ENCODE measurements around the gene CENPK. TPM values are rescaled to one million over a fixed set of nuclear protein-coding genes. Genes with fewer than 3 reads are reported as not detected.

The CENPK gene
- total RNA-seq, 6 experiments from 2014 or later = 12.0 to 24.0 (median 19.4) TPM

DNA sequence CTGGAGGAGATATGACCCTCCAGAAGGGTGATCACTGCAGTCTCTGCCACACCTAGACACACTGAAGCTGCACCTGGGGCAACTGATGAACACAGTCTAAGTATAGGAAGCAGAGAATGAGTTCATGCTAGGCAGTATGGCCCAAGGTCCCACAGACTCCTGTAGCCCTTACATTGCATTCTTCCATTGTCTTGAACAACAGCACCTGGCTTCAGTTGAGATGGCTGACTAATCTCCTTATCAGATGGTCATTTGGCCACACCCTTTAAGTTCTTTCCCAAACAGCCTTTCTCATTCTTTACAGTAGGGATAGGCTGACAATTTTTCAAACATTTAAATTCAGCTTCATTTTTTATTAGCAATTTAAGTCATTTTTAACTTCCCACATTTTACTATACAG, 23.1 kb downstream of the CENPK start:
- Mint-ChIP-seq H3K4me3 (no peak overlapping the region), H3K9me3 (no peaks in the 10 kb centered on the region), H3K36me3 (ENCODE audit: low read depth) (peaks cover 18% of the 10 kb centered on the region; the same call in 1 of the 2 replicates), H3K27me3 (ENCODE audit: insufficient read depth) (no peaks in the 10 kb centered on the region), H3K27ac (no peak overlapping the region), H3K4me1 (ENCODE audit: low read depth) (no peaks in the 10 kb centered on the region)
- no peak for DNase-seq
- TF ChIP-seq, protein P1, sequence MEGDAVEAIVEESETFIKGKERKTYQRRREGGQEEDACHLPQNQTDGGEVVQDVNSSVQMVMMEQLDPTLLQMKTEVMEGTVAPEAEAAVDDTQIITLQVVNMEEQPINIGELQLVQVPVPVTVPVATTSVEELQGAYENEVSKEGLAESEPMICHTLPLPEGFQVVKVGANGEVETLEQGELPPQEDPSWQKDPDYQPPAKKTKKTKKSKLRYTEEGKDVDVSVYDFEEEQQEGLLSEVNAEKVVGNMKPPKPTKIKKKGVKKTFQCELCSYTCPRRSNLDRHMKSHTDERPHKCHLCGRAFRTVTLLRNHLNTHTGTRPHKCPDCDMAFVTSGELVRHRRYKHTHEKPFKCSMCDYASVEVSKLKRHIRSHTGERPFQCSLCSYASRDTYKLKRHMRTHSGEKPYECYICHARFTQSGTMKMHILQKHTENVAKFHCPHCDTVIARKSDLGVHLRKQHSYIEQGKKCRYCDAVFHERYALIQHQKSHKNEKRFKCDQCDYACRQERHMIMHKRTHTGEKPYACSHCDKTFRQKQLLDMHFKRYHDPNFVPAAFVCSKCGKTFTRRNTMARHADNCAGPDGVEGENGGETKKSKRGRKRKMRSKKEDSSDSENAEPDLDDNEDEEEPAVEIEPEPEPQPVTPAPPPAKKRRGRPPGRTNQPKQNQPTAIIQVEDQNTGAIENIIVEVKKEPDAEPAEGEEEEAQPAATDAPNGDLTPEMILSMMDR (IDR thresholded peaks at IDR 0.05) = no peak

DNA sequence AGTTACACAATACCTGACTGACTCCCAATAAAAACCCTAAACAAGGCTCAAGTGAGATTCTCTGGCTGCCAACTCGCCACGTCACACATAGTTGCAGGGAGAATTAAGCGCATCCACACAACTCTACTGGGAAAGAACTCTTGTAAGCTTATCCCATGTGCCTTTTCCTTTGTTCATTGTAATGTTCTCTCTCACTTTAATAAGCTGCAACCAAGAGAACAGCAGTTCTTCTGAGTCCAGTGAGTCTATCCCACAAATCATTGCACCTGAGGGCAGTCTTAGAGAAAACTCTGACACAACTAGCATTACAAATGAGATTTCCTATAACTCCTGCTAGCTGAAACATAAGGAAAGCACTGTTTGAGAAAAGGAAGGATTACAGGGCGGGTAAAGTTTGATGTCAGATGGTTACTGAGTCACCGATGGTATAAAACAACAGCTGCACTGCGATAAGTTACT, 27.4 kb downstream of the CENPK start:
- H3K36me3 Mint-ChIP-seq (ENCODE audit: low read depth) = no peaks in the 10 kb centered on the region; the same call in 1 of the 2 replicates
- H3K27ac Mint-ChIP-seq = no peak overlapping the region
- H3K4me1 Mint-ChIP-seq (ENCODE audit: low read depth) = no peaks in the 10 kb centered on the region
- TF ChIP-seq, protein P1 (IDR thresholded peaks at IDR 0.05) = no peak
- H3K27me3 Mint-ChIP-seq (ENCODE audit: insufficient read depth) = no peaks in the 10 kb centered on the region
- H3K4me3 Mint-ChIP-seq = no peak overlapping the region
- no peak for DNase-seq
- H3K9me3 Mint-ChIP-seq = no peaks in the 10 kb centered on the region

DNA sequence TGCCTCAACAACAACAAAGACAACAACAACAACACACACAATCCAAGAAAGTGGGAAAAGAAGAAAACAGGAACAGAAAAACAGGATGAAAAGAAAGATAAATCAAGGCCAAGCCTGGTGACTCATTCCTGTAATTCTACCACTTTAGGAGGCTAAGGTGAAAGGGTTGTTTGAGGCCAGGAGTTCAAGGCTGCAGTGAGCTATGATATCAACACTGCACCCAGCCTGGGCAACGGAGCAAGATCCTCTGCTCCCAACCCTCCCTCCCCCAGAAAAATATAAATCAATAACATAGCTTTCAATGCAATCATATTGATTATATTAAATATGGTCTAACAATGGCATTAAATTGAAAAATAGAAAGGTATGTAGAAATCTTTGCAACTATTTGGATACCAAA, 32.1 kb downstream of the CENPK start:
- H3K36me3 Mint-ChIP-seq (ENCODE audit: low read depth) = no peaks in the 10 kb centered on the region; the same call in 1 of the 2 replicates
- no peak overlapping the region for H3K27ac Mint-ChIP-seq
- no peaks in the 10 kb centered on the region for H3K4me1 Mint-ChIP-seq (ENCODE audit: low read depth)
- no peaks in the 10 kb centered on the region for H3K9me3 Mint-ChIP-seq
- TF ChIP-seq, protein P1 (IDR thresholded peaks at IDR 0.05) = no peak
- H3K27me3 Mint-ChIP-seq (ENCODE audit: insufficient read depth) = no peaks in the 10 kb centered on the region
- no peak for DNase-seq
- no peak overlapping the region for H3K4me3 Mint-ChIP-seq

DNA sequence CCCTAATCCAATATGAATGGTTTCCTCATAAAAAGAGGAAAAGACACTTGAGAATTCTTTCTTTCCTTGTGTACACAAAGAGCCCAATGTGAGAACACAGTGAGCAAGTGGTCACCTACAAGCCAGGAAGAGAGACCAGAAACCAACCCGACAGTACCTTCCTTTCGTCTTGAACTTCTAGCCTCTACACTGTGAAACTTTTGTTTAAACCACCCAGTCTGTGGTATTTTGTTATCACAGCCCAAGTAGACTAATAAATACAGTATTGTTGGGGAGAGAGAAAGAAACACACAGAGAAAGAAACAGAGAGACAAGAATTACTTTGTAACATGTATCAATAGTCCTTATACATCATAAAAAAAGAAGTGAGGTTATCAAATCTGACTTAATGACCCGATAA, 37.2 kb downstream of the CENPK start:
- Mint-ChIP-seq H3K27me3 (ENCODE audit: insufficient read depth) (no peaks in the 10 kb centered on the region), H3K4me1 (ENCODE audit: low read depth) (no peaks in the 10 kb centered on the region), H3K27ac (no peak overlapping the region)

DNA sequence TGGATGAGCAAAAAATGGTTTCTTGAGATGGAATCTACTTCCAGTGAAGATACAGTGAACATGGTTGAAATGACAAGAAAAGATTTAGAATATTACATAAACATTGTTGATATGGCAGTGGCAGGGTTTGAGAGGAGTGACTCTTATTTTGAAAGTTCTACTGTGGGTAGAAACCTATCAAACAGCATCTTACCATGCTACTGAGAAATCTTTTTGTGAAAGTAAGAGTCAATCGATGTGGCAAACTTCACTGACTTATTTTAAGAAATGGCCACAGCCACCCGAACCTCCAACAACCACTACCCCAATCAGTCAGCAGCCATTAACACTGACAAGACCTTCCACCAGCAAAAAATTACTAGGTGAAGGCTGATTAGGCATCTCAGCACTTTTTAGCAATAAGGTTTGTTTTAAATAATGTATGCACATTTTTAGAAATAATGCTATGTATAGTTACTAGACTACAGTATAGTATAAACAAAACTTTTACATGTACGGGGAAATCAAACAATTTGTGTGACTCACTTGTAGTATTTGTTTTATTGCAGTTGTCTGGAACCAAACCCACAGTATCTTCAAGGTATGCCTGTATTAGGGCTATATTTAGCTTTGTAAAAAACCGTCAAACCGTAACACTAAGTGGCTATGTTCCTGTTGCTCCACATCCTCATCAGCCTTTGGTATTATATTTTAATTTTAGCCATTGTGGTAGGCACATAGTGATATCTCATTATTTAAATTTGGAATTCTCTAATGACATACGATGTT, 50.6 kb downstream of the CENPK start:
- Mint-ChIP-seq H3K27ac (no peak overlapping the region), H3K36me3 (ENCODE audit: low read depth) (peaks cover 7% of the 10 kb centered on the region), H3K4me3 (no peak overlapping the region), H3K27me3 (ENCODE audit: insufficient read depth) (no peaks in the 10 kb centered on the region), H3K9me3 (no peaks in the 10 kb centered on the region), H3K4me1 (ENCODE audit: low read depth) (peaks cover 42% of the 10 kb centered on the region)
- DNase-seq = no peak
- TF ChIP-seq, protein P1 (IDR thresholded peaks at IDR 0.05) = no peak

More for the DNA sequence above, 37.2 kb downstream of the CENPK start:
- no peak for DNase-seq
- no peaks in the 10 kb centered on the region; the same call in 1 of the 2 replicates for H3K36me3 Mint-ChIP-seq (ENCODE audit: low read depth)
- TF ChIP-seq, protein P1 (IDR thresholded peaks at IDR 0.05) = no peak
- no peak overlapping the region for H3K4me3 Mint-ChIP-seq
- H3K9me3 Mint-ChIP-seq = no peaks in the 10 kb centered on the region
